Measurements from ENCODE around the gene ST3GAL3. TPM values are rescaled to one million over a fixed set of nuclear protein-coding genes. Genes with fewer than 3 reads are reported as not detected.

ST3GAL3 gene
- total and polyA plus RNA-seq, 4 donors = 20.2 to 32.0 (median 27.0) TPM

GRCh38 chr1:43783671-43784205 lies 76.4 kb downstream of the ST3GAL3 start:
- H3K9me3 ChIP-seq (ENCODE audit: control insufficient read depth, low read length) = no peaks in the 10 kb centered on the region
- intact Hi-C loops (cut with DNase I) = no loop called here
- peaks cover 0 to 1% of the 10 kb centered on the region in 2 donors for H3K4me1 ChIP-seq (ENCODE audit: control insufficient read depth in 1 of 2, insufficient read depth in 2 of 2, low read length in 2 of 2)
- H3K27ac ChIP-seq (ENCODE audit: low read depth in 1 of 2, low read length in 2 of 2) = no peak overlapping the region
- DNase-seq (no peak), ATAC-seq (ENCODE audit: low FRiP score) (no peak)
- 70 to 82% methylated on average over 3 of the region's 3 CpGs for WGBS, 2 donors
- H3K27me3 ChIP-seq (ENCODE audit: control insufficient read depth in 1 of 2, insufficient read depth in 2 of 2, low read length in 1 of 2) = no peaks in the 10 kb centered on the region
- H3K4me3 ChIP-seq (ENCODE audit: low read length in 2 of 2) = no peak overlapping the region
- peaks cover 0 to 2% of the 10 kb centered on the region in 2 donors for H3K36me3 ChIP-seq (ENCODE audit: control insufficient read depth in 1 of 2, insufficient read depth in 2 of 2, low read length in 1 of 2)

- no peak overlapping the region for H3K27ac ChIP-seq (ENCODE audit: low read depth in 1 of 2, low read length in 2 of 2)
- ATAC-seq (ENCODE audit: low FRiP score) = no peak
- 92 to 93% methylated on average over 13 of the region's 13 CpGs for WGBS, 2 donors
Observed at GRCh38 chr1:43786201-43786958, 79.0 kb downstream of the ST3GAL3 start.

GRCh38 chr1:43786960-43787359 lies 79.6 kb downstream of the ST3GAL3 start:
- no peak for ATAC-seq (ENCODE audit: low FRiP score)
- no peak for DNase-seq
- WGBS, 2 donors = 65 to 69% methylated on average over 1 of the region's 1 CpG
- Histone ChIP-seq H3K4me1 (ENCODE audit: control insufficient read depth in 1 of 2, insufficient read depth in 2 of 2, low read length in 2 of 2) (peaks cover 0 to 1% of the 10 kb centered on the region in 2 donors), H3K27ac (ENCODE audit: low read depth in 1 of 2, low read length in 2 of 2) (no peak overlapping the region), H3K27me3 (ENCODE audit: control insufficient read depth in 1 of 2, insufficient read depth in 2 of 2, low read length in 1 of 2) (no peaks in the 10 kb centered on the region), H3K36me3 (ENCODE audit: control insufficient read depth in 1 of 2, insufficient read depth in 2 of 2, low read length in 1 of 2) (peaks cover 0 to 2% of the 10 kb centered on the region in 2 donors), H3K9me3 (ENCODE audit: control insufficient read depth, low read length) (no peaks in the 10 kb centered on the region), H3K4me3 (ENCODE audit: low read length in 2 of 2) (no peak overlapping the region)
- intact Hi-C loops (cut with DNase I) = no loop called here

More at GRCh38 chr1:43786201-43786958, 79.0 kb downstream of the ST3GAL3 start:
- intact Hi-C loops (cut with DNase I) = no loop called here
- Histone ChIP-seq H3K4me3 (ENCODE audit: low read length in 2 of 2) (no peak overlapping the region), H3K9me3 (ENCODE audit: control insufficient read depth, low read length) (no peaks in the 10 kb centered on the region), H3K27me3 (ENCODE audit: control insufficient read depth in 1 of 2, insufficient read depth in 2 of 2, low read length in 1 of 2) (no peaks in the 10 kb centered on the region), H3K4me1 (ENCODE audit: control insufficient read depth in 1 of 2, insufficient read depth in 2 of 2, low read length in 2 of 2) (peaks cover 0 to 1% of the 10 kb centered on the region in 2 donors), H3K36me3 (ENCODE audit: control insufficient read depth in 1 of 2, insufficient read depth in 2 of 2, low read length in 1 of 2) (peaks cover 0 to 2% of the 10 kb centered on the region in 2 donors)
- DNase-seq = no peak

GRCh38 chr1:43789604-43790550 lies 82.5 kb downstream of the ST3GAL3 start:
- Histone ChIP-seq H3K4me1 (ENCODE audit: control insufficient read depth in 1 of 2, insufficient read depth in 2 of 2, low read length in 2 of 2) (peaks cover 0 to 1% of the 10 kb centered on the region in 2 donors), H3K27me3 (ENCODE audit: control insufficient read depth in 1 of 2, insufficient read depth in 2 of 2, low read length in 1 of 2) (no peaks in the 10 kb centered on the region), H3K9me3 (ENCODE audit: control insufficient read depth, low read length) (no peaks in the 10 kb centered on the region), H3K36me3 (ENCODE audit: control insufficient read depth in 1 of 2, insufficient read depth in 2 of 2, low read length in 1 of 2) (peaks cover 0 to 6% of the 10 kb centered on the region in 2 donors), H3K4me3 (ENCODE audit: low read length in 2 of 2) (no peak overlapping the region), H3K27ac (ENCODE audit: low read depth in 1 of 2, low read length in 2 of 2) (no peak overlapping the region)
- ATAC-seq (ENCODE audit: low FRiP score) (no peak), DNase-seq (no peak)
- intact Hi-C loops (cut with DNase I) = no loop called here
- 92 to 95% methylated on average over 3 of the region's 3 CpGs for WGBS, 2 donors

GRCh38 chr1:43791243-43791642 lies 83.9 kb downstream of the ST3GAL3 start:
- Histone ChIP-seq H3K9me3 (ENCODE audit: control insufficient read depth, low read length) (no peaks in the 10 kb centered on the region), H3K4me1 (ENCODE audit: control insufficient read depth in 1 of 2, insufficient read depth in 2 of 2, low read length in 2 of 2) (peaks cover 0 to 1% of the 10 kb centered on the region in 2 donors), H3K27ac (ENCODE audit: low read depth in 1 of 2, low read length in 2 of 2) (no peak overlapping the region), H3K27me3 (ENCODE audit: control insufficient read depth in 1 of 2, insufficient read depth in 2 of 2, low read length in 1 of 2) (no peaks in the 10 kb centered on the region), H3K36me3 (ENCODE audit: control insufficient read depth in 1 of 2, insufficient read depth in 2 of 2, low read length in 1 of 2) (peaks cover 0 to 4% of the 10 kb centered on the region in 2 donors), H3K4me3 (ENCODE audit: low read length in 2 of 2) (no peak overlapping the region)
- DNase-seq = no peak
- ATAC-seq (ENCODE audit: low FRiP score) = no peak
- intact Hi-C loops (cut with DNase I) = no loop called here
- 95 to 96% methylated on average over 2 of the region's 2 CpGs for WGBS, 2 donors

- H3K9me3 ChIP-seq (ENCODE audit: control insufficient read depth, low read length) = no peaks in the 10 kb centered on the region
- no peak overlapping the region for H3K4me3 ChIP-seq (ENCODE audit: low read length in 2 of 2)
- ATAC-seq (ENCODE audit: low FRiP score) (no peak), DNase-seq (no peak)
- no peaks in the 10 kb centered on the region for H3K27me3 ChIP-seq (ENCODE audit: control insufficient read depth in 1 of 2, insufficient read depth in 2 of 2, low read length in 1 of 2)
- H3K27ac ChIP-seq (ENCODE audit: low read depth in 1 of 2, low read length in 2 of 2) = no peak overlapping the region
- peaks cover 0 to 6% of the 10 kb centered on the region in 2 donors for H3K36me3 ChIP-seq (ENCODE audit: control insufficient read depth in 1 of 2, insufficient read depth in 2 of 2, low read length in 1 of 2)
- WGBS, 2 donors = 57 to 69% methylated on average over 1 of the region's 1 CpG
- intact Hi-C loops (cut with DNase I) = no loop called here
- no peaks in the 10 kb centered on the region for H3K4me1 ChIP-seq (ENCODE audit: control insufficient read depth in 1 of 2, insufficient read depth in 2 of 2, low read length in 2 of 2)
Observed at GRCh38 chr1:43796111-43796581, 88.8 kb downstream of the ST3GAL3 start.

GRCh38 chr1:43797891-43798290 lies 90.6 kb downstream of the ST3GAL3 start:
- no peaks in the 10 kb centered on the region for H3K27me3 ChIP-seq (ENCODE audit: control insufficient read depth in 1 of 2, insufficient read depth in 2 of 2, low read length in 1 of 2)
- intact Hi-C loops (cut with DNase I) = no loop called here
- no peak for ATAC-seq (ENCODE audit: low FRiP score)
- H3K36me3 ChIP-seq (ENCODE audit: control insufficient read depth in 1 of 2, insufficient read depth in 2 of 2, low read length in 1 of 2) = peaks cover 0 to 3% of the 10 kb centered on the region in 2 donors
- no peak for DNase-seq
- no peak overlapping the region for H3K27ac ChIP-seq (ENCODE audit: low read depth in 1 of 2, low read length in 2 of 2)
- H3K4me1 ChIP-seq (ENCODE audit: control insufficient read depth in 1 of 2, insufficient read depth in 2 of 2, low read length in 2 of 2) = no peaks in the 10 kb centered on the region
- H3K9me3 ChIP-seq (ENCODE audit: control insufficient read depth, low read length) = no peaks in the 10 kb centered on the region
- no peak overlapping the region for H3K4me3 ChIP-seq (ENCODE audit: low read length in 2 of 2)
- WGBS, 2 donors = 97% methylated on average over 3 of the region's 3 CpGs
